Neural cell (in vitro differentiated cells): ENCODE data around the gene SMTNL2. TPM values are rescaled to one million over a fixed set of nuclear protein-coding genes. Genes with fewer than 3 reads are reported as not detected.

Experiments
- H2AFZ ChIP-seq: fragments of 200-600, 300-800 bp; sonication (generic), shearing (Covaris generic); 2 replicates; pipeline ENCODE4 v1.6.0; 2014; ENCODE audit warnings: low read depth, mild to moderate bottlenecking, antibody characterized with exemption, low read length, moderate library complexity
- H3F3A ChIP-seq: fragments of 200-600 bp; shearing (Covaris generic); 2 replicates; pipeline ENCODE4 v1.6.1; 2016; ENCODE audit warnings: mild to moderate bottlenecking, moderate library complexity, mixed read lengths, antibody characterized with exemption, low read length; ENCODE audit not compliant: insufficient read depth, poor library complexity, severe bottlenecking
- H3K27ac ChIP-seq: fragments of 200-600, 300-800 bp; sonication (generic), shearing (Covaris generic); 2 replicates; pipeline ENCODE4 v1.5.1; 2014; ENCODE audit warnings: mild to moderate bottlenecking, low read length, moderate library complexity
- H3K27me3 ChIP-seq: fragments of 300-800, 200-600 bp; sonication (generic), shearing (Covaris generic); 2 replicates; pipeline ENCODE4 v1.6.0; 2014; ENCODE audit warnings: mild to moderate bottlenecking, low read depth, low read length, moderate library complexity; ENCODE audit not compliant: insufficient read depth
- H3K36me3 ChIP-seq: fragments of 300-800, 200-600 bp; sonication (generic), shearing (Covaris generic); 2 replicates; pipeline ENCODE4 v1.5.1; 2014; ENCODE audit warnings: mild to moderate bottlenecking, antibody characterized with exemption, low read length, moderate library complexity; ENCODE audit not compliant: insufficient read depth
- H3K4me2 ChIP-seq: fragments of 300-800, 200-600 bp; sonication (generic), shearing (Covaris generic); 2 replicates; pipeline ENCODE4 v1.6.0; 2014; ENCODE audit warnings: mild to moderate bottlenecking, low read length
- H3K4me3 ChIP-seq: fragments of 300-800, 200-600 bp; sonication (generic), shearing (Covaris generic); 2 replicates; pipeline ENCODE4 v1.5.1; 2014; ENCODE audit warnings: mild to moderate bottlenecking, low read length, moderate library complexity
- H3K79me2 ChIP-seq: fragments of 200-600 bp; shearing (Covaris generic); replicated peaks from 2 replicates; pipeline ENCODE4 v1.6.0; 2014; ENCODE audit warnings: mild to moderate bottlenecking, low read length, moderate library complexity; ENCODE audit not compliant: insufficient read depth
- H3K9ac ChIP-seq: fragments of 300-800, 200-600 bp; sonication (generic), shearing (Covaris generic); 2 replicates; pipeline ENCODE4 v1.6.1; 2016; ENCODE audit warnings: mild to moderate bottlenecking, low read length, mixed read lengths
- H3K9me2 ChIP-seq: fragments of 200-600 bp; shearing (Covaris generic); 2 replicates; pipeline ENCODE4 v1.6.1; 2016; ENCODE audit warnings: mild to moderate bottlenecking, low read length, mixed read lengths; ENCODE audit not compliant: insufficient read depth
- H3K9me3 ChIP-seq: fragments of 200-600, 300-800 bp; sonication (generic), shearing (Covaris generic); 2 replicates; pipeline ENCODE4 v1.6.1; 2016; ENCODE audit warnings: mild to moderate bottlenecking, mixed run types, low read length, moderate library complexity, mixed read lengths
- H4K20me1 ChIP-seq: fragments of 200-600 bp; shearing (Covaris generic); 2 replicates; pipeline ENCODE4 v1.6.1; 2016; ENCODE audit warnings: mild to moderate bottlenecking, mixed run types; ENCODE audit not compliant: insufficient read depth
- CTCF ChIP-seq: fragments of 450-650 bp; IDR thresholded peaks from 2 replicates; pipeline ENCODE4 v1.5.1; 2014; ENCODE audit warnings: antibody characterized with exemption, mild to moderate bottlenecking, moderate library complexity; ENCODE audit not compliant: poor library complexity, severe bottlenecking
- EP300 ChIP-seq: fragments of 450-650 bp; conservative IDR thresholded peaks from 2 replicates; pipeline ENCODE4 v1.6.1; 2014; ENCODE audit warnings: antibody characterized with exemption, mild to moderate bottlenecking, moderate library complexity; ENCODE audit not compliant: poor library complexity, severe bottlenecking
- EZH2 ChIP-seq: fragments of 200-600, 300-800 bp; shearing (Covaris generic), sonication (generic); IDR thresholded peaks from 2 replicates; pipeline ENCODE4 v1.6.1; 2014; ENCODE audit warnings: antibody characterized with exemption, low read length, borderline replicate concordance, mild to moderate bottlenecking; ENCODE audit not compliant: insufficient read depth, poor library complexity, severe bottlenecking
- MXI1 ChIP-seq: fragments of 450-650 bp; conservative IDR thresholded peaks from 2 replicates; pipeline ENCODE4 v1.6.1; 2014; ENCODE audit warnings: antibody characterized with exemption, mild to moderate bottlenecking; ENCODE audit not compliant: poor library complexity, severe bottlenecking
- POLR2AphosphoS5 ChIP-seq: IDR thresholded peaks from 2 replicates; pipeline ENCODE4 v1.6.1; 2012
- RAD21 ChIP-seq: fragments of 450-650 bp; conservative IDR thresholded peaks from 2 replicates; pipeline ENCODE4 v1.6.1; 2014; ENCODE audit warnings: antibody characterized with exemption, mild to moderate bottlenecking, moderate library complexity
- SMC3 ChIP-seq: fragments of 450-650 bp; conservative IDR thresholded peaks from 2 replicates; pipeline ENCODE4 v1.6.1; 2014; ENCODE audit warnings: antibody characterized with exemption, mild to moderate bottlenecking, moderate library complexity; ENCODE audit not compliant: poor library complexity
- TAF1 ChIP-seq: IDR thresholded peaks from 2 replicates; pipeline ENCODE4 v1.6.1; 2012; ENCODE audit warnings: low read depth
- polyA plus RNA-seq: library from polyadenylated mRNA; depleted of rRNA; stranded (reverse); fragments of >200 nt; gene quantifications from 2 replicates; pipeline ENCODE4 v1.2.3, GENCODE V29; 2014
- TF ChIP-seq, protein P1 (sequence below): IDR thresholded peaks from 2 replicates; pipeline ENCODE4 v1.6.1; 2012; ENCODE audit warnings: borderline replicate concordance

SMTNL2 gene
- polyA plus RNA-seq, 1 donor from 2014 or later = 0.81 TPM

DNA sequence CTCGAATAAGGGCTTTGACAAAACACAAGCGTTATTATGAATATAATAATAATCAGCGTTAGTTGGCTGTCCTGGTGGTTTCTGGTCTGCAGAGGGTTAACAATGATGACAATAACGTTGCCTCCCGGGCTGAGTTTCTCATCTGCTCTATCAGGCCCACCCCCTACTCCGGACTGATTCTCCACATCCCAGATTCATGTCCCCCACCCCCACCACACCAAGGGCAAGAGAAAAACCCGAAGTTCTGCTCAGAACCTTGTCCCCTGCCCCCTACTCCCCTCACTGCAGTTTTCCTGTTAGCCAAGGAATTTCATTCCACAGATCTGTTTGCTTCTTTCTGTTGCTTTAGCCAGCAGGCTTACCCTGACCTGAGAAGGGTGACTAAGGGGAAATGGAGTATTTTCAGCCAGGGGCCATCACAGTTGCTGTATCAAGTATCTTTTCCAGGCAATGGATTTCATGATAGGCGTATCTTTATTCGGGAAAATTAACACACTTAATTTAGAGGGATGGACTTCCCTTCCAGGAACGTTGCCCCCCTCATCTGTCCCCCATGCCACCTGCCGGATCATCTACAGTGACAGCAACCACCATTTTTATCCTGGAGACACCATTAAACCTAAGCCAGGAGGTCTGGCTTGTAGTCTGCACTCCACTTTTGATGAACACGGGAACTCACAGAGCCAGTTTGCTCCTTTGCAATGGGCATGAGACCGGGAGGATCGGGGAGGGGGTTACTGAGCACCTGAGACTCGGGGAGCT is 33.4 kb downstream of the SMTNL2 start:
- Histone ChIP-seq H2AFZ (no peak overlapping the region), H3K27ac (no peak overlapping the region)

GRCh38 chr17:4620531-4621101 is 36.3 kb downstream of the SMTNL2 start:
- H3K9ac ChIP-seq = no peak overlapping the region
- H3K4me2 ChIP-seq = no peak overlapping the region
- TF ChIP-seq CTCF = no peak
- no peak for TF ChIP-seq POLR2AphosphoS5
- TF ChIP-seq EP300 = no peak
- TF ChIP-seq, protein P1, sequence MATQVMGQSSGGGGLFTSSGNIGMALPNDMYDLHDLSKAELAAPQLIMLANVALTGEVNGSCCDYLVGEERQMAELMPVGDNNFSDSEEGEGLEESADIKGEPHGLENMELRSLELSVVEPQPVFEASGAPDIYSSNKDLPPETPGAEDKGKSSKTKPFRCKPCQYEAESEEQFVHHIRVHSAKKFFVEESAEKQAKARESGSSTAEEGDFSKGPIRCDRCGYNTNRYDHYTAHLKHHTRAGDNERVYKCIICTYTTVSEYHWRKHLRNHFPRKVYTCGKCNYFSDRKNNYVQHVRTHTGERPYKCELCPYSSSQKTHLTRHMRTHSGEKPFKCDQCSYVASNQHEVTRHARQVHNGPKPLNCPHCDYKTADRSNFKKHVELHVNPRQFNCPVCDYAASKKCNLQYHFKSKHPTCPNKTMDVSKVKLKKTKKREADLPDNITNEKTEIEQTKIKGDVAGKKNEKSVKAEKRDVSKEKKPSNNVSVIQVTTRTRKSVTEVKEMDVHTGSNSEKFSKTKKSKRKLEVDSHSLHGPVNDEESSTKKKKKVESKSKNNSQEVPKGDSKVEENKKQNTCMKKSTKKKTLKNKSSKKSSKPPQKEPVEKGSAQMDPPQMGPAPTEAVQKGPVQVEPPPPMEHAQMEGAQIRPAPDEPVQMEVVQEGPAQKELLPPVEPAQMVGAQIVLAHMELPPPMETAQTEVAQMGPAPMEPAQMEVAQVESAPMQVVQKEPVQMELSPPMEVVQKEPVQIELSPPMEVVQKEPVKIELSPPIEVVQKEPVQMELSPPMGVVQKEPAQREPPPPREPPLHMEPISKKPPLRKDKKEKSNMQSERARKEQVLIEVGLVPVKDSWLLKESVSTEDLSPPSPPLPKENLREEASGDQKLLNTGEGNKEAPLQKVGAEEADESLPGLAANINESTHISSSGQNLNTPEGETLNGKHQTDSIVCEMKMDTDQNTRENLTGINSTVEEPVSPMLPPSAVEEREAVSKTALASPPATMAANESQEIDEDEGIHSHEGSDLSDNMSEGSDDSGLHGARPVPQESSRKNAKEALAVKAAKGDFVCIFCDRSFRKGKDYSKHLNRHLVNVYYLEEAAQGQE = no peak
- TF ChIP-seq SMC3 = no peak
- no peak for TF ChIP-seq EZH2

More for the DNA sequence above, 33.4 kb downstream of the SMTNL2 start:
- no peaks in the 10 kb centered on the region for H3K36me3 ChIP-seq
- no peak overlapping the region for H3K4me3 ChIP-seq
- no peak overlapping the region for H3K9ac ChIP-seq
- H3K79me2 ChIP-seq = no peaks in the 10 kb centered on the region
- H3K4me2 ChIP-seq = no peak overlapping the region
- no peak for TF ChIP-seq EZH2
- no peak for TF ChIP-seq RAD21
- TF ChIP-seq, protein P1 = no peak
- TF ChIP-seq TAF1 = no peak
- TF ChIP-seq MXI1 = no peak
- no peak for TF ChIP-seq CTCF
- TF ChIP-seq EP300 = no peak
- no peak for TF ChIP-seq SMC3
- TF ChIP-seq POLR2AphosphoS5 = no peak
- no peaks in the 10 kb centered on the region for H3F3A ChIP-seq
- H3K27me3 ChIP-seq = no peaks in the 10 kb centered on the region
- no peaks in the 10 kb centered on the region for H3K9me2 ChIP-seq
- H4K20me1 ChIP-seq = no peaks in the 10 kb centered on the region
- H3K9me3 ChIP-seq = no peaks in the 10 kb centered on the region

More at GRCh38 chr17:4620531-4621101, 36.3 kb downstream of the SMTNL2 start:
- Histone ChIP-seq H4K20me1 (no peaks in the 10 kb centered on the region), H3K27ac (no peak overlapping the region), H3K4me3 (no peak overlapping the region), H2AFZ (no peak overlapping the region), H3K9me2 (no peaks in the 10 kb centered on the region), H3K9me3 (no peaks in the 10 kb centered on the region), H3F3A (no peaks in the 10 kb centered on the region), H3K79me2 (no peaks in the 10 kb centered on the region), H3K36me3 (no peaks in the 10 kb centered on the region), H3K27me3 (no peaks in the 10 kb centered on the region)
